OCI-M2 (cell line): ENCODE results near the gene TNNT3.
"Not testable (repeated sequence)": the region's sequence is repeated elsewhere in the genome, so short reads cannot be mapped to it uniquely, and the experiment has no call there.

Experiments used
- DNase-seq: peaks from one replicate; lab custom pipeline; 2025; ENCODE audit not compliant: unreplicated experiment; lab: John Stamatoyannopoulos, UW

TNNT3 gene

GRCh38 chr11:1919391-1920127 lies at the start of gene TNNT3:
TSS of gene TNNT3 (plus strand) at chr11:1919703. CDS start at chr11:1922875, 3,172 bp downstream.
- DNase-seq = no peak

- no peak for DNase-seq
These were observed 49.2 kb upstream of the TNNT3 start for GRCh38 chr11:1870326-1870696.

DNA sequence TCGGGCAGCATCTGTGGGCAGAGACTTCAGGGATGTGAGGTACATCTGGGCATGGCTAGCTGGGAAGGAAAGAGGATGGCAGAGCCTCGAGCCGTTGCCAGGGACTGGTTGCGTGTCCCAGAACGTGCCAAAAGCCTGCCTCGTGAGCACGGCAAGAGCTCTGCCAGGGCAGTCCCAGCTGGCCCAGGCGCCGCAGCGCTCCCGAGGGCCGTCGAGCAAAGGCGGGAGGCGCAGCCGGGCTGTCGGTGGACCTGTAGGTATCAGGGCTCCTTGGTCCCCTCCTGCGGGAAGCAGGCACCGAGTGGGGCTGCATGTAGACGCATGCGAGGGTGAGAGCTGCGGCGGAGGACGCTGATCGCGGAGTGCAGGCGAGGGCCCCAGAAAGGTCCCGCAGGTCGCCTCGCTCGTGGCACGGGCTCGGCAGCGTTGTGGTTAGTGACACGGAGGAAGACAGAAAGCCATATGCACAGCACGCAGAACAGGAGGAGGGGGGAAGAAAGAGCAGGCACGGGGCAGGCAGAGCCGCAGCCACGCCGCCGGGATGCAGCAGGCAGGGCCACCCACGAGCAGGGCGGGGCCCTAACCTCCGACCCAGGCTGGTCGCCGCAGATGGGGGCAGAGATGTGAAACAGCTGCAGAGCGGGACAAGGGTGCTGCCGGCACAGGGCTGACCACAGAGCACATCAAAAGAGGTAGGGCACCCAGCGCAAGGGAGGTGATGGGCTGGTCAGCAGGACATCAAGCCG lies 48.6 kb upstream of the TNNT3 start:
- no peak for DNase-seq

DNA sequence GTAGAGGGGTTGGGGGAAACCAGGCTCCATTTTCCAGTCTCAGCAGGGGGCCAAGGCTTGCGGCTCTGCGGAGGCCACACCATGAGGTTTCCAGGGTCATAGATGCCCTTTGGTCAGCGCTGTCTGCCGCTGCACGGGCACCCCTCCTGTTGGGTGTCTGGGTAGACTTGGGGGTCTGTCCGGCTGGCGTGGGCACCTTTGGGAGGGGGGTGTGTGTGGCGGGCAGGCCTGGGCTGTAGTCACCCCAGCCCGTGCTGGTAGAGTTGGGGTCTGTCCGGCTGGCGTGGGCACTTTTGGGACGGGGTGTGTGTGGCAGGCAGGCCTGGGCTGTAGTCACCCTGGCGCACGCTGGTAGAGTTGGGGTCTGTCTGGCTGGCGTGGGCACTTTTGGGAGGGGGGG lies 48.0 kb upstream of the TNNT3 start:
- DNase-seq = no peak

DNA sequence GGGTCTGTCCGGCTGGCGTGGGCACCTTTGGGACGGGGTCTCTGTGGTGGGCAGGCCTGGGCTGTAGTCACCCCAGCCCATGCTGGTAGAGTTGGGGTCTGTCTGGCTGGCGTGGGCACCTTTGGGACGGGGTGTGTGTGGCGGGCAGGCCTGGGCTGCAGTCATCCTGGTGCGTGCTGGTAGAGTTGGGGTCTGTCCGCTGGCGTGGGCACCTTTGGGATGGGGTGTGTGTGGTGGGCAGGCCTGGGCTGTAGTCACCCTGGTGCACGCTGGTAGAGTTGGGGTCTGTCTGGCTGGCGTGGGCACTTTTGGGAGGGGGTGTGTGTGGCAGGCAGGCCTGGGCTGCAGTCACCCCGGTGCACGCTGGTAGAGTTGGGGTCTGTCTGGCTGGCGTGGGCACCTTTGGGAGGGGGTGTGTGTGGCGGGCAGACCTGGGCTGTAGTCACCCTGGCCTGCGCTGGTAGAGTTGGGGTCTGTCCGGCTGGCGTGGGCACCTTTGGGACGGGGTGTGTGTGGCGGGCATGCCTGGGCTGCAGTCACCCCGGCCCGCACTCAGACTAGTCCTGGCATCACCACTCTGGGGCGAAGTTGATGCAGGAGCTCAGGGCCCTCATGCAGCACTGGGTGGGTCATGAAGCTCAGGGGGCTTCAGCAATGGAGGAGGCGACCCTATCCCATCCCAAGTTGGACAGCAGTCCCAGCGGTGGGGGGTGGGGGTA lies 47.1 kb upstream of the TNNT3 start:
- no peak for DNase-seq

- no peak for DNase-seq
These were observed 46.3 kb upstream of the TNNT3 start for GRCh38 chr11:1873048-1873812.

GRCh38 chr11:1873813-1874150 lies 45.7 kb upstream of the TNNT3 start:
- not testable (repeated sequence) for DNase-seq

DNA sequence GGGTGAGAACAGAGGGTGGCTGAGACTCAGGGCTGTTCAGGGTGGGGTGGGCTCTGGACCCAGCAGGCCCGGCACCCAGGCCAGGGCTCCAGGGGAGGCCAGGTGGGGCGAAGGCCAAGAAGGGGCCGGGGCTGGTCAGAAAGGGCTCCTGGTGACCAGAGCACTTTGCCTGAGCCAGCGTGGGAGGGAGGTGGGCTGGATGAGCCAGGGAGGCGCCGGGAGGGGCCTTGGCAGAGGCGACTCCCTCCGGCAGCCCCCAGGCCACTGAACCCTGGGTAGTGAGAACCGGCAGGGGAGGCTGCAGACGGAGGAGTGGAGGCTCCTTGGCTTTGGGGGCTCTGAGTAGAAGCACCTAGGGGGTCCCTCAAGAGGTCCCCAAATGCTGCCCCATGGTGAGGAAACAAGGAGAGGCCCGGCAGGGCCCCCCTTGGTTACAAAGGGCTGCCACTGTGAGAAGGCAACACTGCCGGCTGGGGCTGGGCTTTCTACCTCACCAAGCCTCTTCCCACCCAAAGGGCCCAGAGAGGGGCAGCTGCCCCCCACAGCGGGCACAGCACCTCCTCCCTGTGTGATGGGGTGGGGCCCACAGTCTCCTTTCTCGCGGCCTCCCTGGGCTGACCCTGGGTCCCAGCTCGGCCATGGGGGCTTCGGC lies 44.9 kb upstream of the TNNT3 start:
- not testable (repeated sequence) for DNase-seq

DNA sequence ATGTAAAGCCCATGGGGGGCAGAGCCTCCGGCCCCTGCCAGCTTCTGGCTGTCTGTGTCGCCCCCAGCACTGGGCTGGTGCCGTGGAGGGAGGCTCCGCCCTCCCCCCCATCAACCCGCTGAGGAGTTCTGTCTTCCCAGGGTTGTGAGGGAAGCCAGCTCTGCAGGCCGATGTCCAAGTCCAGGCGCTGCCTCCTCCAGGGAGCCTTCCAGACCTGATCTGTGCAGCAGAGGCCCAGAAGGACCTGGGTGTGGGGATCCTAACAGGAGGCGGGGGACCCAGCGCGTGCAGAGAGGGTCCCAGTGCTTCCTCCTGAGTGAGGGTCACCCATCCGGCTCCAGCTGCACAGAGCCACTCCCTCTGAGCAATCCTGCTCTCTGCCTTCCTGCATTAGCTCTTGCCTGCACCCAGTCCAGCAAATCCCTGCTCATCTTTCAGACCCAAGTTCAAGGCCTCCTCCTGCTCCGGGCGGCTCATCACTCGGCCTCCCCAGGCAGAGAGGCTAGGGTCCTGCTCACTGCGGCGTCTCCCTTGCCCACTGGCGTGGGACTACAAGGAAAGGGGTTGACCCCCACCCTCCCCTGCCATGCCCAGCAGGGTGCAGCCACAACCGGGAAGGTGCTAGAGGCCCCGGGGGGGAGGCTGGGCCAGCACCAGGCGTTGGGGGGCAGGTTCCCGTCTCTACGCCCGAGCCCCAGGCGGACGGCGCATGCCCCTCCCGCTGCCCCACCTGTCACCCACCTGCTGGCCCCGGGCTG lies 44.2 kb upstream of the TNNT3 start:
- DNase-seq = no peak

DNA sequence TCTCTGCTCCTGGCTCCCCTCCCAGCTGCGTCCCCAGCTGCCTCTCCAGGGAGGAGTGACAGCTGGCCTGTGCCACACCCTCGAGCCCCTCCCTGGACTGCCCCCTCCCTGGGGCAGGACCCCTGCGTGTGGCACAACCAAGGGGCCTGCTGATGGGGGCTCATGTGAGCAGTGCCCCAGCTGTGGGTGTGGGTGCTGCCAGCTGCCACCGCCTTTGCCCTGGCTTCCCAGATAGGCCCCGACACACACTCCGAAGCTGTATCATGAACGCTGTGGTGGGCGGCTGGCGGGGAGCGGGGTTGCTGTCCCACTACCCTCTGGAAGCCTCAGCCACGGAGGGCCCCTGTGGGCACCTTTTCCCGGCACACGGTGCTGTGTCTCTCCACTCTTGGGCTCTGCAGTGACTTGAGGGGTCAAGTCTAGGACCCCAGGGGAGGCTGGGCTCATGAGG lies 43.6 kb upstream of the TNNT3 start:
- DNase-seq = not testable (repeated sequence)

DNA sequence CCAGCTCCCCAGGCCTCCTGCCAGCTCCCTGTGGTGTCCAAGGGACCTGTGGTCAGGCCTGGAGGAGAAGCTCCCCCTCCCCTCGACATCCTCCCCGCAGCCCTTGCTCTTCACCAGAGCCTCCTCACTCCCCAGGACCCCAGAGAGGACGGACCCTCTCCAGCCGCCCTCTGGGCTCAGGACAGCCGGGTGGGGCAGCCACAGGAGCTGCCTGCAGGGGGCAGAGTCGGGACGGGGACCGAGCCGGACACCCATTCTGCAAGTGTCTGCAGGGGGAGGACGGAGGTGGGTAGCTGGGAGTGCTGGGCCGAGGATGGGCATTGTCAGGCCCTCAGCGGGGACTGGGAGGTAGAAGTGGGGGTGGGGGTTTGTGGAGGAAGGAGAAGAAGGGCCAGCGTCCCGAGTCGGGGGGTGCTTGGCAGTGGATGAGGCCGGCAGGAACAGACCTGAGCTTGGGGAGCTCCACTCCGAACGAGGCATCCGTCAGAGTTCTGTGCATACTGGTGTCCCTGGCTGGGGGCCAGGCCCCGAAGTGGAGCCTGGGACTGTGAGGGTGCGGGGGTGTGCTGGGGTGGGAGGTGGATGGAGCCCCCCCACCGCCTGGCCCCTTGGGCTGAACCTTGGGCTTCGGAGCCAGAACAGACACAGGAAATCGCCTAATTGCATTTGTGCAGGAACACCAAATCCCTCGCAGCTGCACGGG lies 43.0 kb upstream of the TNNT3 start:
- no peak for DNase-seq

- DNase-seq = no peak
These were observed 42.0 kb upstream of the TNNT3 start for GRCh38 chr11:1877211-1878136.

DNA sequence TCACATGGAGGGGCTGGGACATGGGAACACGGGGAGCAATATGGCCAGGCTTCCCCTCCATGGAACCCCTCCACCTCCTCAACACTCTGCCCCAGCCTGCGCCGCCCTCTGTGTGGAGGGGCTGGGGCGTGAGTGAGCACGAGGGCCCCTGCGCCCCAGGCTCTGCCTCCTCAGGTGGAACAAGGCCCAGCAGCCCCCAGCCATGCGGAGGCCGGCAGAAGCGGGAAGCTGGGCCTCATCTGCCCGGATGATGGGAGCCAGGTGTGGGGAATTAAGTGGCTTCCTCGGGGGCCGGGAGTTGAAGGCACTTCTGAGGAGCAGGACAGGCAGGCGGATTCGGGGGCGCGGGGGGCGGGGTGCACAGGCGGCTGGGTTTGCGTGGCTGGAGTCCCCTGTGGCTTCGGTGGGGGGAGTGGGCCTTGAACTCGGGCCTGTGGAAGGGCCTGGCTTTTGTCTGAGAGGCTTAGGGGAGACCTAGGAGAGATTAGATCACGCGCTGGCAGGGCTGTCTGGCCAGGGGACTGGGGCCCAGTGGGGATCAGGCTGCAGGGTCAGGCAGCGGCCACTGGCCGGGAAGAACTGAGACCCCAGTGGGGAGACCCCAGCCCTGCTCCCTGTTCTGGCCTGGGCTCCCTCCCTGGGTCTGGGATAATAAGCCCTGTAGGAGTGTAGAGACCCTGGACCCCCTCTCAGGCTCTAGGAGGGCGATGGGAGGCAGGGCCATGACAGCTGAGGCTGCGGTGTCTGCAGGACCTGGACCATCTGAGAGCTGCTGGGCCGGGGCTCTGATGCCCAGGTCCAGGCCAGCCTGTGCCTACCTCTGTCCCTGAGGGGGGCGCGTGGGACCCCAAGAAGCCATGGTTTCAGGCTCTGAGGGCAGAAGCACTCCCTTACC lies 41.1 kb upstream of the TNNT3 start:
- DNase-seq = no peak

DNA sequence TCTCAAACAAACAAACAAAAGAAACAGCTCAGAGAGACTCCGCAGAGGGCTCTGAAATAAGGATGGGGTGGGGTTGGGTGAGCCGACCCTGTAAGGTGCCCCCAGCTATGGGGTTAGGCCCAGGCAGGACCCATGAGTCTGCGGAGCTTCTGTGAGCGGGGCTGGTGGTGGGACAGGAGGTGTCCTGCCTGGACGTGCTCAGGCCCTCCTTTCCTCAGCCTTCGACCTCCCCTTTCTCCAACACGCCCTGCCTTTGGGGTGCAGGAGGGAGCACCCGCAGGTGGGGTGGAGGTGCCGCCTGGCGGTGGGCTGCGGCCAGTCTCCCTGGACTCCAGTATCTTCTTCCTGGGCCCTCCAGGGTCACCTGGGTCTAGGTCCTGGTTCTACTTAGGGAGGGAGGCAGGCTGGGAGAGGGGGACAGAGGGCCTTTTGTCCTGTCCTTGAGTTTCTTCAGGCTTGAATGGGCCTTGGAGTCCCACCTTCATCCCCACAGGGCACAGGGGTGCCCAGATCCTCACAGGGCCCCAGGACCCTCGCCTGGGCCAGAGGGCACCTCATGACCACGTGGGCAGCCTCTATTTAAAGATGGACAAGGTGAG lies 40.1 kb upstream of the TNNT3 start:
- no peak for DNase-seq

- no peak for DNase-seq
These were observed 39.4 kb upstream of the TNNT3 start for GRCh38 chr11:1879941-1880720.
